KMS-11 (cell line): ENCODE data around the gene ZNF77.
"Not testable (repeated sequence)": the region's sequence is repeated elsewhere in the genome, so short reads cannot be mapped to it uniquely, and the experiment has no call there.

Source experiments
- H2AFZ ChIP-seq: fragments of 200-600 bp; sonication (generic); 2 replicates; pipeline ENCODE4 v1.6.1; 2016; ENCODE audit warnings: antibody characterized with exemption, mixed run types, low read depth
- H3K27ac ChIP-seq: fragments of 200-600 bp; sonication (generic); 2 replicates; pipeline ENCODE4 v1.6.1; 2016; ENCODE audit warnings: mild to moderate bottlenecking, mixed run types
- H3K27me3 ChIP-seq: fragments of 200-600 bp; sonication (generic); 2 replicates; pipeline ENCODE4 v1.6.1; 2017; ENCODE audit warnings: mild to moderate bottlenecking, low read depth, mixed run types, moderate library complexity; ENCODE audit not compliant: insufficient read depth
- H3K36me3 ChIP-seq: fragments of 200-600 bp; sonication (generic); 2 replicates; pipeline ENCODE4 v1.6.1; 2017; ENCODE audit warnings: mild to moderate bottlenecking, mixed run types; ENCODE audit not compliant: insufficient read depth
- H3K4me1 ChIP-seq: fragments of 200-600 bp; sonication (generic); 2 replicates; pipeline ENCODE4 v1.6.1; 2016; ENCODE audit warnings: mild to moderate bottlenecking, low read depth, mixed run types; ENCODE audit not compliant: poor library complexity, severe bottlenecking
- H3K4me2 ChIP-seq: fragments of 200-600 bp; sonication (generic); 2 replicates; pipeline ENCODE4 v1.7.0; 2016; ENCODE audit warnings: mild to moderate bottlenecking, mixed run types
- H3K4me3 ChIP-seq: fragments of 200-600 bp; sonication (generic); IDR thresholded peaks from 2 replicates; pipeline ENCODE4 v1.6.1; 2017; ENCODE audit warnings: low read depth, low read length, mixed read lengths; ENCODE audit not compliant: insufficient read depth
- H3K79me2 ChIP-seq: fragments of 200-600 bp; sonication (generic); 2 replicates; pipeline ENCODE4 v1.6.1; 2016; ENCODE audit warnings: low read depth, mixed run types; ENCODE audit not compliant: insufficient read depth
- H3K9ac ChIP-seq: fragments of 200-600 bp; sonication (generic); 2 replicates; pipeline ENCODE4 v1.6.1; 2016; ENCODE audit warnings: mild to moderate bottlenecking, mixed run types
- H4K20me1 ChIP-seq: fragments of 200-600 bp; sonication (generic); 2 replicates; pipeline ENCODE4 v1.6.1; 2016; ENCODE audit warnings: mild to moderate bottlenecking, mixed run types; ENCODE audit not compliant: insufficient read depth
- TF ChIP-seq, protein P1 (sequence below): fragments of 200-600 bp; sonication (generic); conservative IDR thresholded peaks from 2 replicates; pipeline ENCODE4 v1.6.1; 2017; ENCODE audit warnings: low read depth, mild to moderate bottlenecking, antibody characterized with exemption, low read length, moderate library complexity, mixed read lengths

The ZNF77 gene

DNA sequence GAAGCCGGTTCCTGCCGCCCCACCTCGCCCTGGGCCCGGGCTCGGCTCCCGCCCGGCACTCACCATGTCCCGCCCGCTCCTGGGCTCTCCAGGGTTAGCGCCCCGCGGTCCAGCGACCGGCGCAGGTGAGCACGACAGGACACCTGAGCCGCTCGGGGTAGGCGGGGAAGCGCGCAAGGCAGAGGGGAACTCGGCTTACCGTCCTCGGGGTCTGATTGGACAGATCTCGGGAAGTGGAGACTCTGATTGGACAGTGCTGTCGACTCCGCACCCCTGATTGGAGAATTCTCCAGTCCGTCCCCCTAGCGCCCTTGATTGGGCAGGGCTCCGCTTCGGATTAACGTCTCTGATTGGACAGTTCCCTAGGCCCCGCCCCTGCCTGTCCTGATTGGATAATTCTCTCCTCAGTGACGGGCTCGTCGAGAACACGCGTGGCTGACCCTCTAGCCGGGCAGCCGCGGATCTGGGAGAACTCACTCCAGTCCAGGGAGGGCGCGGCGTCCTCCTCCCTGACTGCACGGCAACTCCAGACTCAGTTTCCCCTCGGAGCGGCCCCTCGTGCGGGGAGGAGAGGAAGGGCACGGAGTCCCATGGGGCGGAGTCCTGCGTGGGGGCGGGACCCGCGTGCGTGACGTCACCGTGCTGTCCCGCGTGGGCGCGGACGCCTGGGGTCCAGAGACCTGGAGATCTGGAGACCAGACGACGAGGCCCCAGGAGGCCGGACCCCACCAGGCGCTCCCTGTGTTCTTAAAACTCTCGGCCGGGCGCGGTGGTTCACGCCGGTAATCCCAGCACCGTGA, at the start of gene ZNF77:
Gene ZNF77, minus strand, starts transcription at position 197 of the 800 bp plus-strand sequence. Its CDS starts 131 bp downstream, at position 66.
- H3K27me3 ChIP-seq, result peaks cover 9% of the 10 kb centered on the region; the same call in 1 of the 2 replicates
- H3K79me2 ChIP-seq, result no peaks in the 10 kb centered on the region
- H3K4me1 ChIP-seq, result no peaks in the 10 kb centered on the region
- no peaks in the 10 kb centered on the region for H4K20me1 ChIP-seq
- H3K4me2 ChIP-seq, result no peak within 1 kb of the TSS
- no peak within 1 kb of the TSS for H2AFZ ChIP-seq
- H3K36me3 ChIP-seq, result no peaks in the 10 kb centered on the region
- no peak within 1 kb of the TSS for H3K4me3 ChIP-seq
- TF ChIP-seq, protein P1, sequence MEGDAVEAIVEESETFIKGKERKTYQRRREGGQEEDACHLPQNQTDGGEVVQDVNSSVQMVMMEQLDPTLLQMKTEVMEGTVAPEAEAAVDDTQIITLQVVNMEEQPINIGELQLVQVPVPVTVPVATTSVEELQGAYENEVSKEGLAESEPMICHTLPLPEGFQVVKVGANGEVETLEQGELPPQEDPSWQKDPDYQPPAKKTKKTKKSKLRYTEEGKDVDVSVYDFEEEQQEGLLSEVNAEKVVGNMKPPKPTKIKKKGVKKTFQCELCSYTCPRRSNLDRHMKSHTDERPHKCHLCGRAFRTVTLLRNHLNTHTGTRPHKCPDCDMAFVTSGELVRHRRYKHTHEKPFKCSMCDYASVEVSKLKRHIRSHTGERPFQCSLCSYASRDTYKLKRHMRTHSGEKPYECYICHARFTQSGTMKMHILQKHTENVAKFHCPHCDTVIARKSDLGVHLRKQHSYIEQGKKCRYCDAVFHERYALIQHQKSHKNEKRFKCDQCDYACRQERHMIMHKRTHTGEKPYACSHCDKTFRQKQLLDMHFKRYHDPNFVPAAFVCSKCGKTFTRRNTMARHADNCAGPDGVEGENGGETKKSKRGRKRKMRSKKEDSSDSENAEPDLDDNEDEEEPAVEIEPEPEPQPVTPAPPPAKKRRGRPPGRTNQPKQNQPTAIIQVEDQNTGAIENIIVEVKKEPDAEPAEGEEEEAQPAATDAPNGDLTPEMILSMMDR, result no peak
- no peak within 1 kb of the TSS for H3K9ac ChIP-seq
- no peak within 1 kb of the TSS for H3K27ac ChIP-seq

DNA sequence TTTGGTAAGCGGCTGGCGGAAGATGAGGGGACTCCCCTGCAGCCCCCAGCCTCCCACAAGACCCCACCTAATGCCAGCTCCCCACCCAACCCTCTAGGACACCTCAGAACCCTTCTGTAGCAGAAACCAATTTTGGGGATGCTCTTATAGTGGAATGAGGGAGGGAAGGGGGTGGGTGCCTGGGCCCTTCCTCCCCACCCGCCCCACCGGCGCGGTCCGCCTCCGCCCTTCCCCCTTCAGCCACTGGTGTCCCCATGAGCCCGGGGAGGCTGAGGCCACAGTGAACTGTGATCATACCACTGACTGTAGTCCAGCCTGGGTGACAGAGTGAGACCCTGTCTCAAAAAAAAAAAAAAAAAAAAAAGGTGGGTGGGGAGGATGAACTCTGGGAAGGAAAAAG, 48.8 kb upstream of the ZNF77 start:
- Histone ChIP-seq H3K4me1 (no peaks in the 10 kb centered on the region), H3K4me2 (no peak overlapping the region), H3K36me3 (no peaks in the 10 kb centered on the region), H3K27me3 (peaks cover 79% of the 10 kb centered on the region), H3K27ac (no peak overlapping the region), H3K4me3 (no peak overlapping the region), H4K20me1 (no peaks in the 10 kb centered on the region), H3K79me2 (no peaks in the 10 kb centered on the region), H2AFZ (no peak overlapping the region), H3K9ac (no peak overlapping the region)
- TF ChIP-seq, protein P1, result no peak

DNA sequence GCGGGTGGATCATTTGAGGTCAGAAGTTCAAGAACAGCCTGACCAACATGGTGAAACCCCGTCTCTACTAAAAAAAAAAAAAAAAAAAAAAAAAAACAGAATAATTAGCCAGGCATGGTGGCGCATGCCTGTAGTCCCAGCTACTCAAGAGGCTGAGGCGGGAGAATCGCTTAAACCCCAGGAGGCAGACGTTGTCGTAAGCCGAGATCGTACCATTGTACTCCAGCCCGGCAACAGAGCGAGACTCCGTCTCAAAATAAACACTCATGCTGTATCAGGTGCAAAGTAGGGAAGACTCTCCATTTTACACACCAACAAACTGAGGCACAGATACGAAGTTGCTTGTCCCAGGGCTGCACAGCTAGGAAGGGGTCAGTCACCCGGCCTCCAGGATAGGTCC, 48.2 kb upstream of the ZNF77 start:
- no peak overlapping the region for H3K27ac ChIP-seq
- TF ChIP-seq, protein P1, result no peak
- H3K27me3 ChIP-seq, result peaks cover 80% of the 10 kb centered on the region
- H3K79me2 ChIP-seq, result no peaks in the 10 kb centered on the region
- no peaks in the 10 kb centered on the region for H3K36me3 ChIP-seq
- no peaks in the 10 kb centered on the region for H4K20me1 ChIP-seq
- H3K4me3 ChIP-seq, result no peak overlapping the region
- no peak overlapping the region for H3K4me2 ChIP-seq
- H2AFZ ChIP-seq, result no peak overlapping the region
- H3K4me1 ChIP-seq, result no peaks in the 10 kb centered on the region
- no peak overlapping the region for H3K9ac ChIP-seq

DNA sequence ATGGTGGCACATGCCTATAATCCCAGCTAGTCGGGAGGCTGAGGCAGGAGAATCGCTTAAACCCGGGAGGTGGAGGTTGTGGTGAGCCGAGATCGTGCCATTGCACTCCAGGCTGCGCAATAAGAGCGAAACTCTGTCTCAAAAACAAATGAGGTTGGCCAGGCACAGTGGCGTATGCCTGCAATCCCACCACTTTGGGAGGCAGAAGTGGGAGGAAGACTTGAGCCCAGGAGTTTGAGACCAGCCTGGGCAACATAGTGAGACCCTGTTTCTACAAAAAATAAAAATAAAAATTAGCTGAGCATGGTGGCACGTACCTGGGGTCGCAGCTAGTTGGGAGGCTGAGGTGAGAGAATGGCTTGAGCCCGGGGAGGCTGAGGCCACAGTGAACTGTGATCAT, 47.6 kb upstream of the ZNF77 start:
- H3K79me2 ChIP-seq, H3K4me2 ChIP-seq, H3K27ac ChIP-seq, H3K4me3 ChIP-seq, H3K36me3 ChIP-seq, H3K9ac ChIP-seq, H3K4me1 ChIP-seq, H2AFZ ChIP-seq, H4K20me1 ChIP-seq: not testable (repeated sequence)
- peaks cover 80% of the 10 kb centered on the region for H3K27me3 ChIP-seq
